SU-DHL-6 (cell line): ENCODE results near the gene COPS4.

Source experiments
- CTCF ChIP-seq: fragments of 200-600 bp; sonication (generic); IDR thresholded peaks from one replicate; pipeline ENCODE4 v1.5.1; 2017; ENCODE audit warnings: antibody characterized with exemption, mild to moderate bottlenecking, low read length, moderate library complexity; ENCODE audit not compliant: insufficient read depth, poor library complexity, severe bottlenecking
- EZH2phosphoT487 ChIP-seq: fragments of 200-600 bp; sonication (generic), shearing (Covaris generic); conservative IDR thresholded peaks from 2 replicates; pipeline ENCODE4 v1.6.1; 2018; ENCODE audit warnings: mild to moderate bottlenecking, antibody characterized with exemption, low read length, moderate library complexity, mixed read lengths

GRCh38 chr4:83093060-83093640 lies 58.2 kb downstream of the COPS4 start:
- TF ChIP-seq CTCF, result no peak
- no peak for TF ChIP-seq EZH2phosphoT487
